ENCODE measurements around the gene MAPK1.

DNA sequence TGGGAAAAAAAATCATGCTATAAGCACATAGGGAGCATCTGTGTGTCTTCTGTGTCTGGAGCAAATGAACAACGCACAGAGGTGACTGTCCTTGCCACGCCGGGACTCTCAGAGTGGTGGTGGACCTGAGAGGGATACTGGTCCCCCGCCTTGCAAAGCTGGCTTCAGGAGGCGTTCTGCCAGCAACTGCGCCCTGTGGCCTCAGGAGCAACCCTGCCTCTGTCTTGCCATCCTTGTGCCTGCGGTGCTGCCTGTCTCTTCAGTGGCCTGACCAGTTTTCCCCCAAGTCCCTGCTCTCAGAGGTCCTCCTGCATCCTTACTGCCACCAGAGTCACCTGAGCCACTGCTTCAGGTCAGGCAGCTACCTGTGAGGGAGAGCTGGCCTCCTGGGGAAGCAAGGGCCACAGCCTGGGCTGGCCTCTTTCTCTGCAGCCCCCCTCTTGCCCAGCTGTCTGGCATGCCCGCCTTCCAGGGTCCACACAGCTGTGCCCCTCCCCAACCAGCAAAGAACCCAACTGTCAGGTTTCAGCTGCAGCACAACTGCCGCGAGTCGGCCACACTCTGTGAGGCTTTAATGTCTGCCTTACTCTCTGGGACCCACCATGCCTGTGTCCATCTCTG is 101.4 kb downstream of the MAPK1 start:
- TF ChIP-seq, protein P1, sequence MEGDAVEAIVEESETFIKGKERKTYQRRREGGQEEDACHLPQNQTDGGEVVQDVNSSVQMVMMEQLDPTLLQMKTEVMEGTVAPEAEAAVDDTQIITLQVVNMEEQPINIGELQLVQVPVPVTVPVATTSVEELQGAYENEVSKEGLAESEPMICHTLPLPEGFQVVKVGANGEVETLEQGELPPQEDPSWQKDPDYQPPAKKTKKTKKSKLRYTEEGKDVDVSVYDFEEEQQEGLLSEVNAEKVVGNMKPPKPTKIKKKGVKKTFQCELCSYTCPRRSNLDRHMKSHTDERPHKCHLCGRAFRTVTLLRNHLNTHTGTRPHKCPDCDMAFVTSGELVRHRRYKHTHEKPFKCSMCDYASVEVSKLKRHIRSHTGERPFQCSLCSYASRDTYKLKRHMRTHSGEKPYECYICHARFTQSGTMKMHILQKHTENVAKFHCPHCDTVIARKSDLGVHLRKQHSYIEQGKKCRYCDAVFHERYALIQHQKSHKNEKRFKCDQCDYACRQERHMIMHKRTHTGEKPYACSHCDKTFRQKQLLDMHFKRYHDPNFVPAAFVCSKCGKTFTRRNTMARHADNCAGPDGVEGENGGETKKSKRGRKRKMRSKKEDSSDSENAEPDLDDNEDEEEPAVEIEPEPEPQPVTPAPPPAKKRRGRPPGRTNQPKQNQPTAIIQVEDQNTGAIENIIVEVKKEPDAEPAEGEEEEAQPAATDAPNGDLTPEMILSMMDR (IDR thresholded peaks at IDR 0.05; ENCODE audit: insufficient read depth, low read depth, low read length), result no peak
- no peak for TF ChIP-seq EZH2 (IDR thresholded peaks at IDR 0.05; ENCODE audit: insufficient read depth, low read length)
